Ovary (tissue), 3 donors: ENCODE measurements around the gene PLAC8.
"Not testable (repeated sequence)": the region's sequence is repeated elsewhere in the genome, so short reads cannot be mapped to it uniquely, and the experiment has no call there.

Experiments
- CTCF ChIP-seq, 3 donors: fragments of 450-650 bp in 2 of 3; fragments of 200-600 bp in 1 of 3; IDR thresholded peaks; one replicate each; pipeline versions ENCODE4 v1.5.1 to v1.8.0; 2016 to 2022; ENCODE audit warnings: antibody characterized with exemption in 3 of 3, mild to moderate bottlenecking in 1 of 3
- EP300 ChIP-seq: sonication (generic); formaldehyde crosslinking; IDR thresholded peaks from one replicate; pipeline ENCODE4 v1.6.1; 2017; ENCODE audit warnings: antibody characterized with exemption
- POLR2A ChIP-seq: fragments of 450-650 bp; IDR thresholded peaks from one replicate; pipeline ENCODE4 v1.6.1; 2017; ENCODE audit warnings: antibody characterized with exemption, mild to moderate bottlenecking, moderate library complexity
- donor health status: DM: no; HTN: no; CAD: no.

DNA sequence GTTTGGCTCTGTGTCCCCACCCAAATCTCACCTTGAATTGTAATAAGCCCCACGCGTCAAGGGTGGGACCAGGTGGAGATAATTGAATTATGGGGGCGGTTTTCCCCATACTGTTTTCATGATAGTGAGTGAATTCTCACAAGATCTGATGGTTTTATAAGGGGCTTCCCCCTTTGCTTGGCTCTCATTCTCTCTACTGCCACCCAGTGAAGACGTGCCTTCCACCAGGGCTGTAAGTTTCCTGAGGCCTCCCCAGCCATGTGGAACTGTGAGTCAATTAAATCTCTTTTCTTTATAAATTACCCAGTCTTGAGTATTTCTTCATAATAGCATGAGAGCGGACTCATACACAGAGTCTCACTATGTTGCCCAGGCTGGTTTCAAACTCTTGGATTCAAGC lies 31.2 kb upstream of the PLAC8 start:
- TF ChIP-seq POLR2A; CTCF (IDR thresholded peaks at IDR 0.05); EP300: not testable (repeated sequence)
